Liver (tissue), 9 donors: Measurements from ENCODE around the gene SLF1. TPM values are rescaled to one million over a fixed set of nuclear protein-coding genes. Genes with fewer than 3 reads are reported as not detected.

ENCODE experiments used
- DNase-seq: peaks from one replicate; pipeline ENCODE4 v3.0.0-alpha.2; 2017; ENCODE audit warnings: low spot score
- H3K27ac ChIP-seq, 2 donors: one replicate each; pipeline ENCODE4 v1.7.0; 2013; ENCODE audit warnings: inconsistent platforms in 2 of 2, low read length in 2 of 2, control low read depth in 1 of 2, low read depth in 1 of 2, mild to moderate bottlenecking in 1 of 2
- H3K27me3 ChIP-seq, 4 donors: one replicate each; pipeline versions ENCODE4 v1.6.1 to v1.7.0; 2013; ENCODE audit warnings: low read length in 3 of 4, inconsistent platforms in 1 of 4, mild to moderate bottlenecking in 1 of 4, moderate library complexity in 1 of 4; ENCODE audit not compliant: control insufficient read depth in 4 of 4, insufficient read depth in 4 of 4
- H3K36me3 ChIP-seq, 4 donors: one replicate each; pipeline versions ENCODE4 v1.6.1 to v1.7.0; 2013; ENCODE audit warnings: low read length in 3 of 4, mild to moderate bottlenecking in 3 of 4, low read depth in 1 of 4, moderate library complexity in 1 of 4; ENCODE audit not compliant: control insufficient read depth in 4 of 4, insufficient read depth in 3 of 4
- H3K4me1 ChIP-seq, 4 donors: one replicate each; pipeline versions ENCODE4 v1.6.1 to v1.7.0; 2013; ENCODE audit warnings: low read length in 3 of 4, mild to moderate bottlenecking in 3 of 4, moderate library complexity in 1 of 4; ENCODE audit not compliant: control insufficient read depth in 4 of 4, insufficient read depth in 4 of 4
- H3K4me3 ChIP-seq, 3 donors: one replicate each; pipeline versions ENCODE4 v1.6.1 to v1.7.0; 2013; ENCODE audit warnings: low read length in 3 of 3, control low read depth in 1 of 3, low read depth in 1 of 3, mild to moderate bottlenecking in 1 of 3
- H3K9ac ChIP-seq, 2 donors: one replicate each; pipeline ENCODE4 v1.7.0; 2013; ENCODE audit warnings: low read length in 2 of 2, mild to moderate bottlenecking in 2 of 2, moderate library complexity in 2 of 2, control low read depth in 1 of 2, low read depth in 1 of 2
- H3K9me3 ChIP-seq, 4 donors: one replicate each; pipeline versions ENCODE4 v1.6.1 to v1.7.0; 2013; ENCODE audit warnings: low read length in 3 of 4; ENCODE audit not compliant: control insufficient read depth in 4 of 4
- EGR1 ChIP-seq, 2 donors: IDR thresholded peaks; 2 replicates each; pipeline ENCODE4 v1.6.1; 2016 to 2018; ENCODE audit warnings: antibody characterized with exemption in 2 of 2, low read depth in 2 of 2
- FOXA1 ChIP-seq: IDR thresholded peaks from 2 replicates; pipeline ENCODE4 v1.6.1; 2016; ENCODE audit warnings: antibody characterized with exemption
- FOXA2 ChIP-seq: IDR thresholded peaks from 2 replicates; pipeline ENCODE4 v1.6.1; 2016; ENCODE audit warnings: antibody characterized with exemption
- GABPA ChIP-seq, 2 donors: IDR thresholded peaks in 1 of 2; conservative IDR thresholded peaks in 1 of 2; 2 replicates each; pipeline ENCODE4 v1.6.1; 2016; ENCODE audit warnings: antibody characterized with exemption in 2 of 2, mild to moderate bottlenecking in 1 of 2, moderate library complexity in 1 of 2
- HNF4A ChIP-seq, 2 donors: conservative IDR thresholded peaks; 2 replicates each; pipeline ENCODE4 v1.6.1; 2016; ENCODE audit warnings: antibody characterized with exemption in 2 of 2, mild to moderate bottlenecking in 2 of 2
- HNF4G ChIP-seq: IDR thresholded peaks from 2 replicates; pipeline ENCODE4 v1.6.1; 2016; ENCODE audit warnings: antibody characterized with exemption
- JUND ChIP-seq, 2 donors: IDR thresholded peaks; 2 replicates each; pipeline ENCODE4 v1.6.1; 2016; ENCODE audit warnings: antibody characterized with exemption in 2 of 2
- NR2F2 ChIP-seq: IDR thresholded peaks from 2 replicates; pipeline ENCODE4 v1.6.1; 2016; ENCODE audit warnings: antibody characterized with exemption
- RAD21 ChIP-seq, 2 donors: IDR thresholded peaks; 2 replicates each; pipeline ENCODE4 v1.6.1; 2016; ENCODE audit warnings: antibody characterized with exemption in 2 of 2, mild to moderate bottlenecking in 2 of 2
- RXRA ChIP-seq, 2 donors: IDR thresholded peaks; 2 replicates each; pipeline ENCODE4 v1.6.1; 2017 to 2018; ENCODE audit warnings: antibody characterized with exemption in 2 of 2, mild to moderate bottlenecking in 1 of 2
- SP1 ChIP-seq: IDR thresholded peaks from 2 replicates; pipeline ENCODE4 v1.6.1; 2018; ENCODE audit warnings: antibody characterized with exemption, mild to moderate bottlenecking
- TAF1 ChIP-seq: conservative IDR thresholded peaks from 2 replicates; pipeline ENCODE4 v1.6.1; 2016; ENCODE audit warnings: antibody characterized with exemption, mild to moderate bottlenecking
- YY1 ChIP-seq: IDR thresholded peaks from 2 replicates; pipeline ENCODE4 v1.6.1; 2016; ENCODE audit warnings: antibody characterized with exemption, mild to moderate bottlenecking
- WGBS: extraction: QIAGEN DNeasy Blood & Tissue Kit; methylation state at CpG from one replicate; pipeline ENCODE4 v1.1.7; 2013; 5-methylcytosine and 5-hydroxymethylcytosine counted together
- polyA plus RNA-seq, 2 donors: library from polyadenylated mRNA; stranded (reverse) in 1 of 2; unstranded in 1 of 2; fragments of 200-250 nt in 1 of 2; fragments of >200 nt in 1 of 2; fragmentation: Nextera tagmentation in 1 of 2; extraction: Ambion mirVana in 1 of 2; gene quantifications; one replicate each; pipeline versions ENCODE4 v1.2.1 to v1.2.3, GENCODE V29; 2013 to 2015
- total RNA-seq, 2 donors: library from RNA; depleted of rRNA; stranded (reverse); fragments of >200 nt; gene quantifications; one replicate each; pipeline ENCODE4 v1.2.3, GENCODE V29; 2014
- TF ChIP-seq, protein P1 (sequence below): IDR thresholded peaks from 2 replicates; pipeline ENCODE4 v1.6.1; 2016; ENCODE audit warnings: antibody characterized with exemption
- TF ChIP-seq, protein P2 (sequence below): IDR thresholded peaks from 2 replicates; pipeline ENCODE4 v1.6.1; 2016; ENCODE audit warnings: antibody characterized with exemption
- TF ChIP-seq, protein P3 (sequence below): IDR thresholded peaks from 2 replicates; pipeline ENCODE4 v1.6.1; 2016; ENCODE audit warnings: antibody characterized with exemption
- TF ChIP-seq, protein P4 (sequence below): IDR thresholded peaks from 2 replicates; pipeline ENCODE4 v1.6.1; 2016; ENCODE audit warnings: antibody characterized with exemption, mild to moderate bottlenecking
- TF ChIP-seq, protein P5 (sequence below): fragments of 150-350 bp; IDR thresholded peaks from 2 replicates; pipeline ENCODE4 v1.5.1; 2017; ENCODE audit warnings: improper control_type of control experiment, low read depth, low read length; ENCODE audit not compliant: missing input control
- donor health status: healthy.
- donor health status: healthy.
- donor health status: healthy.
- donor health status: healthy.
- donor health status: healthy.

SLF1 gene
- total and polyA plus RNA-seq, 4 donors = 0.63 to 6.3 (median 2.6) TPM

DNA sequence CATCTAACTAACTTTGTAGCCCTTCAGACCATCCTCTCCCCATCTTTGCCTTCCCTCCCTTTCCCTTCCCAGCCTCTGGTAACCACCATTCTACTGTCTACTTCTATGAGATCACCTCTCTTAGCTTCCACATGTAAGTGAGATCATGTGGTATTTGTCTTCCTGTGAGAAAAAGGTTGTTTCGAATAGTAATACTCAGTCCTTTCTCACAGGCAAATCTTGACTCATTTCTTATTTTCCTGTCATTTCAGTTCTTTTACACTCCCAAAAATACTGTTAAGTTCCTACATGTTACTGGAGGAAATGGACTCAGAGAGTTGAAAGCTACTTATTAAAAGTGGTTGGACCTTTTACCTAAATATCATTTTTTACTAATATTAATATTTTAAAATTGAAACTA lies 82.1 kb downstream of the SLF1 start:
- Histone ChIP-seq H3K27ac (no peak overlapping the region), H3K9ac (no peak overlapping the region), H3K27me3 (no peaks in the 10 kb centered on the region), H3K4me1 (no peaks in the 10 kb centered on the region), H3K36me3 (no peaks in the 10 kb centered on the region), H3K4me3 (no peak overlapping the region), H3K9me3 (no peaks in the 10 kb centered on the region)
- DNase-seq = no peak
- TF ChIP-seq RAD21 (IDR thresholded peaks at IDR 0.05) = no peak
- no peak for TF ChIP-seq JUND (IDR thresholded peaks at IDR 0.05)
- TF ChIP-seq TAF1 = no peak
- TF ChIP-seq RXRA (IDR thresholded peaks at IDR 0.05) = no peak
- TF ChIP-seq, protein P1, sequence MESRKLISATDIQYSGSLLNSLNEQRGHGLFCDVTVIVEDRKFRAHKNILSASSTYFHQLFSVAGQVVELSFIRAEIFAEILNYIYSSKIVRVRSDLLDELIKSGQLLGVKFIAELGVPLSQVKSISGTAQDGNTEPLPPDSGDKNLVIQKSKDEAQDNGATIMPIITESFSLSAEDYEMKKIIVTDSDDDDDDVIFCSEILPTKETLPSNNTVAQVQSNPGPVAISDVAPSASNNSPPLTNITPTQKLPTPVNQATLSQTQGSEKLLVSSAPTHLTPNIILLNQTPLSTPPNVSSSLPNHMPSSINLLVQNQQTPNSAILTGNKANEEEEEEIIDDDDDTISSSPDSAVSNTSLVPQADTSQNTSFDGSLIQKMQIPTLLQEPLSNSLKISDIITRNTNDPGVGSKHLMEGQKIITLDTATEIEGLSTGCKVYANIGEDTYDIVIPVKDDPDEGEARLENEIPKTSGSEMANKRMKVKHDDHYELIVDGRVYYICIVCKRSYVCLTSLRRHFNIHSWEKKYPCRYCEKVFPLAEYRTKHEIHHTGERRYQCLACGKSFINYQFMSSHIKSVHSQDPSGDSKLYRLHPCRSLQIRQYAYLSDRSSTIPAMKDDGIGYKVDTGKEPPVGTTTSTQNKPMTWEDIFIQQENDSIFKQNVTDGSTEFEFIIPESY = no peak
- no peak for TF ChIP-seq HNF4G
- no peak for TF ChIP-seq YY1
- 89% methylated on average over 1 of the region's 1 CpG for WGBS

DNA sequence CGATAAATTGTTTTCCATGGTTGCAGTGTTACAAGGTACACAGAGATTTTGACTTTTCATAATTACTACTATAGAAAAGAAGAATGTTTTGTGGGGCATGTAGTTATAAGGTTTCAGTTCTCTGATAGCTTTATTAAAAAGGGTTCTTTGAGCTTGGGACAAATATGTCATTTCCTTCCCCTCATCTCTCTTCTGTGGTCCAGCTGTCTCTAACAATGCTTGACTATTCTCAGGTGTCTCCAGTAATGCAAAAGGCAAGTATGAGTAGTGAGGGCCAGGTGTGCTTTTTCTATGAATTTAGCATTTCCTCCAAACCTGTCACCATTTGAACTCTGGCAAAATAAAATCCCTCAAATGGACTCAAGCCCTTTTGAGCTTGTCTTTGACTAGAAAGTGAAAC lies 84.3 kb downstream of the SLF1 start:
- 96% methylated on average over 1 of the region's 1 CpG for WGBS
- Histone ChIP-seq H3K9ac (no peak overlapping the region), H3K36me3 (no peaks in the 10 kb centered on the region)

More for the DNA sequence above, 84.3 kb downstream of the SLF1 start:
- no peak for TF ChIP-seq RXRA (IDR thresholded peaks at IDR 0.05)
- TF ChIP-seq NR2F2 = no peak
- TF ChIP-seq HNF4G = no peak
- TF ChIP-seq EGR1 (IDR thresholded peaks at IDR 0.05; ENCODE audit: low read depth in 2 of 2) = no peak
- no peak for TF ChIP-seq GABPA (IDR thresholded peaks at IDR 0.05 in 1 of 2, conservative IDR thresholded peaks at IDR 0.05 in 1 of 2)
- TF ChIP-seq, protein P2, sequence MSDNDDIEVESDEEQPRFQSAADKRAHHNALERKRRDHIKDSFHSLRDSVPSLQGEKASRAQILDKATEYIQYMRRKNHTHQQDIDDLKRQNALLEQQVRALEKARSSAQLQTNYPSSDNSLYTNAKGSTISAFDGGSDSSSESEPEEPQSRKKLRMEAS = no peak
- TF ChIP-seq HNF4A (conservative IDR thresholded peaks at IDR 0.05) = no peak
- no peak for TF ChIP-seq RAD21 (IDR thresholded peaks at IDR 0.05)
- TF ChIP-seq YY1 = no peak
- TF ChIP-seq, protein P3, sequence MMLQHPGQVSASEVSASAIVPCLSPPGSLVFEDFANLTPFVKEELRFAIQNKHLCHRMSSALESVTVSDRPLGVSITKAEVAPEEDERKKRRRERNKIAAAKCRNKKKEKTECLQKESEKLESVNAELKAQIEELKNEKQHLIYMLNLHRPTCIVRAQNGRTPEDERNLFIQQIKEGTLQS = no peak
- TF ChIP-seq FOXA2 = no peak
- TF ChIP-seq TAF1 = no peak
- no peak for TF ChIP-seq SP1
- no peak for TF ChIP-seq JUND (IDR thresholded peaks at IDR 0.05)
- TF ChIP-seq, protein P4, sequence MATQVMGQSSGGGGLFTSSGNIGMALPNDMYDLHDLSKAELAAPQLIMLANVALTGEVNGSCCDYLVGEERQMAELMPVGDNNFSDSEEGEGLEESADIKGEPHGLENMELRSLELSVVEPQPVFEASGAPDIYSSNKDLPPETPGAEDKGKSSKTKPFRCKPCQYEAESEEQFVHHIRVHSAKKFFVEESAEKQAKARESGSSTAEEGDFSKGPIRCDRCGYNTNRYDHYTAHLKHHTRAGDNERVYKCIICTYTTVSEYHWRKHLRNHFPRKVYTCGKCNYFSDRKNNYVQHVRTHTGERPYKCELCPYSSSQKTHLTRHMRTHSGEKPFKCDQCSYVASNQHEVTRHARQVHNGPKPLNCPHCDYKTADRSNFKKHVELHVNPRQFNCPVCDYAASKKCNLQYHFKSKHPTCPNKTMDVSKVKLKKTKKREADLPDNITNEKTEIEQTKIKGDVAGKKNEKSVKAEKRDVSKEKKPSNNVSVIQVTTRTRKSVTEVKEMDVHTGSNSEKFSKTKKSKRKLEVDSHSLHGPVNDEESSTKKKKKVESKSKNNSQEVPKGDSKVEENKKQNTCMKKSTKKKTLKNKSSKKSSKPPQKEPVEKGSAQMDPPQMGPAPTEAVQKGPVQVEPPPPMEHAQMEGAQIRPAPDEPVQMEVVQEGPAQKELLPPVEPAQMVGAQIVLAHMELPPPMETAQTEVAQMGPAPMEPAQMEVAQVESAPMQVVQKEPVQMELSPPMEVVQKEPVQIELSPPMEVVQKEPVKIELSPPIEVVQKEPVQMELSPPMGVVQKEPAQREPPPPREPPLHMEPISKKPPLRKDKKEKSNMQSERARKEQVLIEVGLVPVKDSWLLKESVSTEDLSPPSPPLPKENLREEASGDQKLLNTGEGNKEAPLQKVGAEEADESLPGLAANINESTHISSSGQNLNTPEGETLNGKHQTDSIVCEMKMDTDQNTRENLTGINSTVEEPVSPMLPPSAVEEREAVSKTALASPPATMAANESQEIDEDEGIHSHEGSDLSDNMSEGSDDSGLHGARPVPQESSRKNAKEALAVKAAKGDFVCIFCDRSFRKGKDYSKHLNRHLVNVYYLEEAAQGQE = no peak
- TF ChIP-seq, protein P1 = no peak
- TF ChIP-seq, protein P5, sequence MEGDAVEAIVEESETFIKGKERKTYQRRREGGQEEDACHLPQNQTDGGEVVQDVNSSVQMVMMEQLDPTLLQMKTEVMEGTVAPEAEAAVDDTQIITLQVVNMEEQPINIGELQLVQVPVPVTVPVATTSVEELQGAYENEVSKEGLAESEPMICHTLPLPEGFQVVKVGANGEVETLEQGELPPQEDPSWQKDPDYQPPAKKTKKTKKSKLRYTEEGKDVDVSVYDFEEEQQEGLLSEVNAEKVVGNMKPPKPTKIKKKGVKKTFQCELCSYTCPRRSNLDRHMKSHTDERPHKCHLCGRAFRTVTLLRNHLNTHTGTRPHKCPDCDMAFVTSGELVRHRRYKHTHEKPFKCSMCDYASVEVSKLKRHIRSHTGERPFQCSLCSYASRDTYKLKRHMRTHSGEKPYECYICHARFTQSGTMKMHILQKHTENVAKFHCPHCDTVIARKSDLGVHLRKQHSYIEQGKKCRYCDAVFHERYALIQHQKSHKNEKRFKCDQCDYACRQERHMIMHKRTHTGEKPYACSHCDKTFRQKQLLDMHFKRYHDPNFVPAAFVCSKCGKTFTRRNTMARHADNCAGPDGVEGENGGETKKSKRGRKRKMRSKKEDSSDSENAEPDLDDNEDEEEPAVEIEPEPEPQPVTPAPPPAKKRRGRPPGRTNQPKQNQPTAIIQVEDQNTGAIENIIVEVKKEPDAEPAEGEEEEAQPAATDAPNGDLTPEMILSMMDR = no peak
- TF ChIP-seq FOXA1 = no peak
- Histone ChIP-seq H3K4me3 (no peak overlapping the region), H3K27me3 (no peaks in the 10 kb centered on the region), H3K9me3 (no peaks in the 10 kb centered on the region), H3K27ac (no peak overlapping the region), H3K4me1 (no peaks in the 10 kb centered on the region)
- no peak for DNase-seq
